Neural crest cell (in vitro differentiated cells): ENCODE data around the gene TBC1D20. TPM values are rescaled to one million over a fixed set of nuclear protein-coding genes. Genes with fewer than 3 reads are reported as not detected.
"Not testable (repeated sequence)": the region's sequence is repeated elsewhere in the genome, so short reads cannot be mapped to it uniquely, and the experiment has no call there.

Source experiments
- DNase-seq: peaks from one replicate; pipeline ENCODE4 v3.0.0; 2021; ENCODE audit warnings: low read depth, mixed read lengths, low spot score
- H3K27ac Mint-ChIP-seq: one replicate; pipeline ENCODE4 v1.8.0; 2021; ENCODE audit warnings: mild to moderate bottlenecking, mixed read lengths; ENCODE audit not compliant: unreplicated experiment
- H3K27me3 Mint-ChIP-seq: 2 replicates; pipeline ENCODE4 v1.8.0; 2021; ENCODE audit warnings: low read depth, mild to moderate bottlenecking, mixed read lengths
- H3K36me3 Mint-ChIP-seq: 2 replicates; pipeline ENCODE4 v1.8.0; 2021; ENCODE audit warnings: low read depth, mild to moderate bottlenecking, mixed read lengths
- H3K4me1 Mint-ChIP-seq: 2 replicates; pipeline ENCODE4 v1.8.0; 2021; ENCODE audit warnings: mixed read lengths
- H3K4me3 Mint-ChIP-seq: one replicate; pipeline ENCODE4 v1.8.0; 2021; ENCODE audit warnings: mild to moderate bottlenecking, mixed read lengths
- H3K9me3 Mint-ChIP-seq: 2 replicates; pipeline ENCODE4 v1.8.0; 2021; ENCODE audit warnings: mixed read lengths
- total RNA-seq: library from RNA; stranded (reverse); gene quantifications from 2 replicates; pipeline ENCODE4 v1.2.1, GENCODE V29; 2021
- TF ChIP-seq, protein P1 (sequence below): fragments of 200-600 bp; sonication (generic); conservative IDR thresholded peaks from 2 replicates; pipeline ENCODE4 v1.5.0; 2021; ENCODE audit warnings: antibody characterized with exemption, mild to moderate bottlenecking

TBC1D20 gene
- total RNA-seq, 1 donor from 2014 or later = 30.4 TPM

DNA sequence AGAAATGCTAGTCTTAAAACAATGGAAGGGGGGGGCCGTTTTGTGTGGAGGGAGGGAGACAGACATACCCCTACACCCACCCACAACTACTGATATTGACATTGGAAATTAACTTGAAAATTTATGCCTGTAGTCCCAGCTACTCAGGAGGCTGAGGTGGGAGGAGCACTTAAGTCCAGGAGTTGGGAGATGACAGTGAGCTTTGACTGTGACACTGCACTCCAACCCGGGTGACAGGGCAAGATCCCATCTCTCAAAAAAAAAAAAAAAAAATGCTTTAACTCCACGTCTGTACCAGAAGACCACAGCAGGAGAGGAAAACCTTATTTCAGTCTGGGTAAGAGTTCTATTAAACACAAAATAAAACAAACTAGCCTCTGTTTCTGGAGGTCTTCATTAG, 2.2 kb downstream of the TBC1D20 start:
- H3K27ac Mint-ChIP-seq = no peak overlapping the region
- H3K9me3 Mint-ChIP-seq = no peaks in the 10 kb centered on the region
- TF ChIP-seq, protein P1, sequence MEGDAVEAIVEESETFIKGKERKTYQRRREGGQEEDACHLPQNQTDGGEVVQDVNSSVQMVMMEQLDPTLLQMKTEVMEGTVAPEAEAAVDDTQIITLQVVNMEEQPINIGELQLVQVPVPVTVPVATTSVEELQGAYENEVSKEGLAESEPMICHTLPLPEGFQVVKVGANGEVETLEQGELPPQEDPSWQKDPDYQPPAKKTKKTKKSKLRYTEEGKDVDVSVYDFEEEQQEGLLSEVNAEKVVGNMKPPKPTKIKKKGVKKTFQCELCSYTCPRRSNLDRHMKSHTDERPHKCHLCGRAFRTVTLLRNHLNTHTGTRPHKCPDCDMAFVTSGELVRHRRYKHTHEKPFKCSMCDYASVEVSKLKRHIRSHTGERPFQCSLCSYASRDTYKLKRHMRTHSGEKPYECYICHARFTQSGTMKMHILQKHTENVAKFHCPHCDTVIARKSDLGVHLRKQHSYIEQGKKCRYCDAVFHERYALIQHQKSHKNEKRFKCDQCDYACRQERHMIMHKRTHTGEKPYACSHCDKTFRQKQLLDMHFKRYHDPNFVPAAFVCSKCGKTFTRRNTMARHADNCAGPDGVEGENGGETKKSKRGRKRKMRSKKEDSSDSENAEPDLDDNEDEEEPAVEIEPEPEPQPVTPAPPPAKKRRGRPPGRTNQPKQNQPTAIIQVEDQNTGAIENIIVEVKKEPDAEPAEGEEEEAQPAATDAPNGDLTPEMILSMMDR = no peak

DNA sequence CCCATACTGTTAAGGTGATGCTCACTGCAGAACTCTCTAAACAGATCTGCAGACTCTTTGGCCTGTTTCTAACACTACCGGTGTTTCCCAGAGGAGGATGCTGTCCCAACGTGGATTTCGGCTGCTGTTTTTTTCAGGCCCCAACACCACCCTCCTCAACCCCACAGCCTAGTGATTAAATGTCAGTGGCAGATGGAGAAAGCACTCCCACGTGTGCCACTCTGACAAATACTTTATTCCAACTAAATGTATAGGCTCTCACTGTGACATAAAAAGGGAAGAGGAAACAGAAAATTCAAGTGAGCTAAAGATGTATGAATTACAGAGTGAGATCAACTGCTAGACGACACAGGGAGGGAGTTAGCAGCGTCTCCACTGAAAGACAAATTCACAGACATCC, 3.6 kb downstream of the TBC1D20 start:
- Mint-ChIP-seq H3K9me3 (no peaks in the 10 kb centered on the region), H3K36me3 (no peaks in the 10 kb centered on the region), H3K27me3 (no peaks in the 10 kb centered on the region), H3K4me3 (peak overlapping the region; percentile 45), H3K27ac (no peak overlapping the region), H3K4me1 (peaks cover 45% of the 10 kb centered on the region)
- no peak for DNase-seq
- TF ChIP-seq, protein P1 = no peak

More for the DNA sequence above, 2.2 kb downstream of the TBC1D20 start:
- DNase-seq = no peak
- H3K4me3 Mint-ChIP-seq = peak overlapping the region; percentile 86
- no peaks in the 10 kb centered on the region for H3K36me3 Mint-ChIP-seq
- H3K4me1 Mint-ChIP-seq = peaks cover 45% of the 10 kb centered on the region
- no peaks in the 10 kb centered on the region for H3K27me3 Mint-ChIP-seq

DNA sequence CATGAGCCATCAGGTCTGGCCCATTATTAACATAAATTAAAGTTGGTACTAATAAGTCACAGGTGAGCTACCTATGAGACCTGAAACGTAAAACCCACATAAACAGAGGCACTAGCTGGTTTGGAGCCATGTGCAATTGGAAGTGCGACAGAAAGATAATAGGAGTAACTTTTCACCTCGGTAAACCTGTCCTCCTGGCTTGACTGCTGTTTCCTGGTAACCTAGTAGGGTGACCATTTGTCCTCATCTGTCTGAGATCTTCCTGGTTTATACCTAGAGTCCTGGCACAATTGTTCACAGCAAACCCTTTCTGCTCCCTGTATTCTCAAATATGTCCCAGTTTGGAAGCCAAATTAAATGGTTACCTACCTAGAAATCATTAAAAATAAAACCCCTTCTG, 7.4 kb downstream of the TBC1D20 start:
- TF ChIP-seq, protein P1 = no peak
- Mint-ChIP-seq H3K27ac (no peak overlapping the region), H3K4me3 (no peak overlapping the region), H3K9me3 (no peaks in the 10 kb centered on the region), H3K36me3 (no peaks in the 10 kb centered on the region), H3K27me3 (no peaks in the 10 kb centered on the region), H3K4me1 (peaks cover 26% of the 10 kb centered on the region)
- no peak for DNase-seq

DNA sequence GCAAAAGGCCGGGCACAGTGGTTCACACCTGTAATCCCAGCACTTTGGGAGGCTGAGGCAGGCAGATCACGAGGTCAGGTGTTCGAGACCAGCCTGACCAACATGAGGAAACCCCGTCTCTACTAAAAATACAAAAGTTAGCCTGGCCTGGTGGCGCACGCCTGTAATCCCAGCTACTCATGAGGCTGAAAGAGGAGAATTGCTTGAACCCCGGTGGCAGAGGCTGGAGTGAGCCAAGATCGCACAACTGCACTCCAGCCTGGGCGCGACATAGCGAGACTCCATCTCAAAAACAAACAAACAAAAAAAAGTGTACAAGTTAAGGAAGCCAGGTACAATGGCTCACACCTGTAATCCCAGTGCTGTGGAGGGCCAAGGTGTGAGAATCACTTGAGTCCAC, 10.3 kb downstream of the TBC1D20 start:
- not testable (repeated sequence) for H3K27ac Mint-ChIP-seq, DNase-seq, H3K4me1 Mint-ChIP-seq, H3K4me3 Mint-ChIP-seq, H3K9me3 Mint-ChIP-seq, H3K36me3 Mint-ChIP-seq, H3K27me3 Mint-ChIP-seq

DNA sequence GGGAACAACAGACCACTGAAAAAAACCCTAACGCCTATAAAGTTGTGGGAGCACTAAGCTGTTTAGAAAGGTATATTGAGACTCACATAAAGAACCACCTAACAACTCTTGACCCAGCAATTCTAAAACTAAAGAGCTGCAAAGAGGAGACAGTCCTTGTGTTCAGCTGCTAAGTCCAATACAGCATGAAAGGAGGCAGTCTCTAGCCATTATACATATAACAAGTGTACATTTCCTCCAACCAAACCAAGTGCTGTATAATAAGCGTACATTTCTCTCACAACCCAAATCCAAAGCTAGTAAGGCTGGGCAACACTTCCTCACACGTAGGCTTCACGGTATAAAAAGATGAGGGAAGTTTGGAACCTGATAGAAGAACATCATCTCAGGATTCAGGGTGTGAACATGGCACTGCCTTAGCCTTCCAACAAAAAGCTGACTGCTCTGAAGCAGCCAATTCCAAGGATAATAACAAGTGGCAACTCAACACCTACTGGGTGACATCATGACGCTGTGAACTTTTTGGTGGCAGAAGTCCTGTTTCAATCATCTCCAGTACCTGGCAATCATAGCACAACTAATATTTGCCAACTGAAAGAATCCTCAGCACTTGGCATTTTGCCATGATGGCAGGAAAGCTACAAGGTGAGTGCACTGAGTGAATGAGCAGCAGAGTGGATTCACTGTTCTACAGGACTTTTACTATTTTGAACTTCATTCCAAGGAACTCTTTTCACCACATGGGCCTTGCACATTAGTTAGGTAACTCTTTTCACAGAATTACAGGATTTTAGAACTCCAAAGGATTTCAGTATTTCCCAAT, 16.6 kb downstream of the TBC1D20 start:
- H3K9me3 Mint-ChIP-seq = no peaks in the 10 kb centered on the region
- TF ChIP-seq, protein P1 = no peak
- H3K27me3 Mint-ChIP-seq = no peaks in the 10 kb centered on the region
- no peak overlapping the region for H3K4me3 Mint-ChIP-seq
- H3K27ac Mint-ChIP-seq = no peak overlapping the region
- H3K36me3 Mint-ChIP-seq = peaks cover 4% of the 10 kb centered on the region
- H3K4me1 Mint-ChIP-seq = peaks cover 19% of the 10 kb centered on the region
- DNase-seq = no peak

DNA sequence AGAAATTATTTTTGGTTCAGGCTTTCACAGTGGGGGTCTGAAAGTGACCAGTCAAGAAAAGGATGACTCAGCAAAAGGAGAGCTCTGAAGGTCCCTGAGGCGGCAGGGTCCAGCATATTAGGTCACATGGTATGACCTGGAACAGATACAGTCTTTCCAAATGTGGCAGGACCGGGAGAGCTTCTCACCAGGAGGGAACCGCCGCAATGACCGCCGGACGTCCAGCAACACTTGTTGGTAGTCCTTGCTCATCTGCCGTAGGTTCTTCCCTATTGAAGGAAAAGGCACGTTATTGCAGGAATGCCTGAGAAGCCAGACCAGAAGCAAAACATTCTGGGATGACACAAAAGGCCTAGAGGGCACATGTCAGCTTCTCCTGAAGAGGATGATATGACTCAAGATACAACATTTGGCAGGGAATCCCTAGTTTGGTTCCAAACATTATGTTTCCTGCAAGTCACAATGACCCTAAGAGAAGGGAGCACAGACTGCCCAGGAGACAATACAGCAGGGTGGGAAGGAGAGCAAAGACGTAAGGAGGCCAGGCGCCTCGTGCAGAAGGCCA, 17.4 kb downstream of the TBC1D20 start:
- Mint-ChIP-seq H3K36me3 (peaks cover 6% of the 10 kb centered on the region), H3K27ac (peak overlapping the region; percentile 83), H3K4me3 (no peak overlapping the region), H3K27me3 (no peaks in the 10 kb centered on the region), H3K4me1 (peaks cover 16% of the 10 kb centered on the region), H3K9me3 (no peaks in the 10 kb centered on the region)
- no peak for DNase-seq
- TF ChIP-seq, protein P1 = no peak
